GM12878 (cell line): Measurements from ENCODE around the gene STYXL1. TPM values are rescaled to one million over a fixed set of nuclear protein-coding genes. Genes with fewer than 3 reads are reported as not detected.

ENCODE experiments used
- ATAC-seq: fragments of 200-7000 bp; cut with Tn5 transposase; 3 replicates; pipeline ENCODE4 v1.9.1; 2020; ENCODE audit warnings: mild to moderate bottlenecking, moderate library complexity
- BruUV-seq: library from RNA; stranded (reverse); fragments of 400-500 nt; replicated peaks from 2 replicates; lab custom pipeline; 2021; lab: Mats Ljungman, UMichigan
- CTCF ChIA-PET: fragments of 300-600 bp; sonication (Branson Sonifier 250); formaldehyde crosslinking; extraction: SDS; loops from one replicate; lab custom pipeline; 2021; ENCODE audit warnings: inconsistent platforms; lab: Yijun Ruan, JAX
- POLR2A ChIA-PET: fragments of 350-600 bp; formaldehyde crosslinking; extraction: SDS; loops from one replicate; lab custom pipeline; 2021; ENCODE audit warnings: inconsistent platforms; lab: Charles Lee
- RAD21 ChIA-PET: fragments of 300-600 bp; sonication (Branson Sonifier 250); formaldehyde crosslinking; loops from one replicate; lab custom pipeline; 2023; ENCODE audit warnings: antibody characterized with exemption; ENCODE audit not compliant: unreplicated experiment; lab: Charles Lee
- SMC1A ChIA-PET: fragments of 300-600 bp; sonication (Branson Sonifier 250); formaldehyde crosslinking; loops from one replicate; lab custom pipeline; 2023; ENCODE audit not compliant: unreplicated experiment, uncharacterized antibody; lab: Charles Lee
- DNase-seq: peaks from one replicate; pipeline ENCODE4 v3.0.0-alpha.2; 2011; ENCODE audit warnings: low read depth, low spot score
- FAIRE-seq: peaks from 3 replicates; lab custom pipeline; 2011; peaks lifted over from hg19 to GRCh38; lab: Jason Lieb, UNC
- H2AFZ ChIP-seq: 2 replicates; pipeline ENCODE4 v1.6.0; 2011; ENCODE audit warnings: low read depth, low read length, control low read depth; ENCODE audit not compliant: control insufficient read depth
- H3K27ac ChIP-seq: 2 replicates; pipeline ENCODE4 v1.5.1; 2011; ENCODE audit warnings: control low read depth; ENCODE audit not compliant: control insufficient read depth, insufficient read depth
- H3K27me3 ChIP-seq, 2 experiments: replicated peaks in 1 of 2; 2 replicates each; pipeline versions ENCODE4 v1.6.0 to v1.6.1; 2011; ENCODE audit warnings: low read length in 1 of 2; ENCODE audit not compliant: control insufficient read depth in 2 of 2, insufficient read depth in 2 of 2
- H3K36me3 ChIP-seq, 2 experiments: 2 replicates each; pipeline ENCODE4 v1.5.1; 2011; ENCODE audit warnings: low read length in 1 of 2; ENCODE audit not compliant: control insufficient read depth in 2 of 2, insufficient read depth in 2 of 2
- H3K4me1 ChIP-seq: 2 replicates; pipeline ENCODE4 v1.6.1; 2011; ENCODE audit warnings: mild to moderate bottlenecking, low read length, moderate library complexity, mixed read lengths; ENCODE audit not compliant: control insufficient read depth, insufficient read depth
- H3K4me2 ChIP-seq: 2 replicates; pipeline ENCODE4 v1.6.0; 2011; ENCODE audit warnings: control low read depth; ENCODE audit not compliant: control insufficient read depth, insufficient read depth
- H3K4me3 ChIP-seq: fragments of 200-600 bp; sonication (generic); 2 replicates; pipeline ENCODE4 v1.5.1; 2016
- H3K79me2 ChIP-seq: 2 replicates; pipeline ENCODE4 v1.6.0; 2011; ENCODE audit warnings: low read length; ENCODE audit not compliant: control insufficient read depth, insufficient read depth
- H3K9ac ChIP-seq: 2 replicates; pipeline ENCODE4 v1.8.0; 2011; ENCODE audit warnings: low read length, control low read depth, mixed read lengths; ENCODE audit not compliant: control insufficient read depth, insufficient read depth
- H3K9me3 ChIP-seq: replicated peaks from 3 replicates; pipeline ENCODE4 v1.5.1; 2011; ENCODE audit warnings: mild to moderate bottlenecking, low read length; ENCODE audit not compliant: control insufficient read depth, insufficient read depth
- H4K20me1 ChIP-seq: 2 replicates; pipeline ENCODE4 v1.6.0; 2011; ENCODE audit not compliant: control insufficient read depth, insufficient read depth
- CBFB ChIP-seq: IDR thresholded peaks from 2 replicates; pipeline ENCODE4 v1.6.1; 2016; ENCODE audit warnings: antibody characterized with exemption, low read depth
- CHD4 ChIP-seq: fragments of 200-600 bp; sonication (generic); IDR thresholded peaks from 2 replicates; pipeline ENCODE4 v1.6.1; 2016; ENCODE audit warnings: mild to moderate bottlenecking
- CREM ChIP-seq: IDR thresholded peaks from 2 replicates; pipeline ENCODE4 v1.6.1; 2014; ENCODE audit warnings: antibody characterized with exemption, low read depth
- ESRRA ChIP-seq: IDR thresholded peaks from 2 replicates; pipeline ENCODE4 v1.6.1; 2012; ENCODE audit warnings: mild to moderate bottlenecking, low read length, improper control_type of control experiment
- JUNB ChIP-seq: IDR thresholded peaks from 2 replicates; pipeline ENCODE4 v1.6.1; 2016; ENCODE audit warnings: antibody characterized with exemption, mild to moderate bottlenecking
- MXI1 ChIP-seq: fragments of 150-350 bp; IDR thresholded peaks from 2 replicates; pipeline ENCODE4 v1.6.1; 2011; ENCODE audit warnings: low read depth, mild to moderate bottlenecking, inconsistent platforms, low read length, improper control_type of control experiment
- NFYA ChIP-seq: IDR thresholded peaks from 2 replicates; pipeline ENCODE4 v1.6.1; 2011; ENCODE audit warnings: low read depth, mild to moderate bottlenecking, low read length, improper control_type of control experiment, borderline replicate concordance
- PML ChIP-seq: IDR thresholded peaks from 2 replicates; pipeline ENCODE4 v1.6.1; 2012; ENCODE audit warnings: low read length, inconsistent platforms
- RAD51 ChIP-seq: fragments of 450-650 bp; IDR thresholded peaks from 2 replicates; pipeline ENCODE4 v1.6.1; 2016; ENCODE audit warnings: moderate library complexity, mild to moderate bottlenecking, inconsistent platforms
- RCOR1 ChIP-seq: conservative IDR thresholded peaks from 2 replicates; pipeline ENCODE4 v1.6.1; 2012; ENCODE audit warnings: low read depth, low read length, improper control_type of control experiment
- RUNX3 ChIP-seq: IDR thresholded peaks from 2 replicates; pipeline ENCODE4 v1.6.1; 2012; ENCODE audit warnings: low read length, inconsistent platforms
- SIX5 ChIP-seq: IDR thresholded peaks from 2 replicates; pipeline ENCODE4 v1.6.1; 2011; ENCODE audit warnings: mild to moderate bottlenecking, low read depth, low read length, moderate library complexity; ENCODE audit not compliant: severe bottlenecking
- SMARCA5 ChIP-seq: fragments of 450-650 bp; IDR thresholded peaks from 2 replicates; pipeline ENCODE4 v1.6.1; 2017; ENCODE audit warnings: mild to moderate bottlenecking
- SUPT20H ChIP-seq: IDR thresholded peaks from 2 replicates; pipeline ENCODE4 v1.6.1; 2011; ENCODE audit warnings: low read depth, mild to moderate bottlenecking, low read length, moderate library complexity, borderline replicate concordance; ENCODE audit not compliant: control insufficient read depth
- TCF3 ChIP-seq: IDR thresholded peaks from 2 replicates; pipeline ENCODE4 v1.6.1; 2012; ENCODE audit warnings: low read depth, mild to moderate bottlenecking, low read length, borderline replicate concordance; ENCODE audit not compliant: insufficient read depth
- WRNIP1 ChIP-seq: IDR thresholded peaks from 2 replicates; pipeline ENCODE4 v1.6.1; 2011; ENCODE audit warnings: low read depth, low read length, improper control_type of control experiment, borderline replicate concordance
- YY1 ChIP-seq: IDR thresholded peaks from 2 replicates; pipeline ENCODE4 v1.6.1; 2011; ENCODE audit warnings: low read depth, mild to moderate bottlenecking, low read length
- WGBS: methylation state at CpG from one replicate; pipeline ENCODE4 v1.1.6; 2016; ENCODE audit warnings: low lambda C conversion rate; ENCODE audit not compliant: insufficient replicate concordance, insufficient coverage; ENCODE audit errors: missing lambda C conversion rate; 5-methylcytosine and 5-hydroxymethylcytosine counted together
- in situ Hi-C: fragments of 300-500 bp; cut with MboI; formaldehyde crosslinking; loops from 9 replicates; pipeline ENCODE4 v1.14.3; 2018; ENCODE audit warnings: mixed read lengths
- intact Hi-C: fragments of 100-400 bp; cut with micrococcal nuclease; formaldehyde crosslinking; loops from one replicate; pipeline ENCODE4 v1.14.2; 2022; ENCODE audit not compliant: unreplicated experiment
- polyA plus RNA-seq, 11 experiments: library from polyadenylated mRNA; depleted of rRNA in 4 of 11; unstranded in 6 of 11; stranded (reverse) in 5 of 11; fragments of >200 nt; fragmentation: Nextera tagmentation in 4 of 11; fragmentation: Illumina TruSeq in 1 of 11; extraction: Ambion mirVana in 4 of 11; extraction: Trizol in 1 of 11; gene quantifications; 1 replicate in 1 of 11; 2 replicates in 10 of 11; pipeline versions ENCODE4 v1.2.1 to v1.2.3, GENCODE V29; 2011 to 2016; ENCODE audit warnings: inconsistent platforms in 2 of 11, missing spikeins in 2 of 11, low read depth in 1 of 11
- total RNA-seq, 4 experiments: library from RNA; depleted of rRNA in 3 of 4; stranded (reverse); fragments of >200 nt in 3 of 4; fragmentation: Illumina TruSeq in 1 of 4; extraction: Trizol in 1 of 4; gene quantifications; 2 replicates each; pipeline versions ENCODE4 v1.2.1 to v1.2.3, GENCODE V29; 2013 to 2021
- TF ChIP-seq, protein P1 (sequence below): IDR thresholded peaks from 2 replicates; pipeline ENCODE4 v1.6.1; 2011; ENCODE audit warnings: low read depth, mild to moderate bottlenecking, low read length, moderate library complexity, borderline replicate concordance; ENCODE audit errors: extremely low read depth
- TF ChIP-seq, protein P2 (sequence below): IDR thresholded peaks from 2 replicates; pipeline ENCODE4 v1.6.1; 2011; ENCODE audit warnings: borderline replicate concordance, low read depth, mild to moderate bottlenecking, moderate library complexity, low read length; ENCODE audit not compliant: insufficient read depth, poor library complexity, severe bottlenecking

STYXL1 gene
- total and polyA plus RNA-seq, 10 of the 15 experiments (the other 5 are each of a cell fraction or from before 2014, with no cell fraction given), result 18.4 to 65.9 (median 40.7) TPM

DNA sequence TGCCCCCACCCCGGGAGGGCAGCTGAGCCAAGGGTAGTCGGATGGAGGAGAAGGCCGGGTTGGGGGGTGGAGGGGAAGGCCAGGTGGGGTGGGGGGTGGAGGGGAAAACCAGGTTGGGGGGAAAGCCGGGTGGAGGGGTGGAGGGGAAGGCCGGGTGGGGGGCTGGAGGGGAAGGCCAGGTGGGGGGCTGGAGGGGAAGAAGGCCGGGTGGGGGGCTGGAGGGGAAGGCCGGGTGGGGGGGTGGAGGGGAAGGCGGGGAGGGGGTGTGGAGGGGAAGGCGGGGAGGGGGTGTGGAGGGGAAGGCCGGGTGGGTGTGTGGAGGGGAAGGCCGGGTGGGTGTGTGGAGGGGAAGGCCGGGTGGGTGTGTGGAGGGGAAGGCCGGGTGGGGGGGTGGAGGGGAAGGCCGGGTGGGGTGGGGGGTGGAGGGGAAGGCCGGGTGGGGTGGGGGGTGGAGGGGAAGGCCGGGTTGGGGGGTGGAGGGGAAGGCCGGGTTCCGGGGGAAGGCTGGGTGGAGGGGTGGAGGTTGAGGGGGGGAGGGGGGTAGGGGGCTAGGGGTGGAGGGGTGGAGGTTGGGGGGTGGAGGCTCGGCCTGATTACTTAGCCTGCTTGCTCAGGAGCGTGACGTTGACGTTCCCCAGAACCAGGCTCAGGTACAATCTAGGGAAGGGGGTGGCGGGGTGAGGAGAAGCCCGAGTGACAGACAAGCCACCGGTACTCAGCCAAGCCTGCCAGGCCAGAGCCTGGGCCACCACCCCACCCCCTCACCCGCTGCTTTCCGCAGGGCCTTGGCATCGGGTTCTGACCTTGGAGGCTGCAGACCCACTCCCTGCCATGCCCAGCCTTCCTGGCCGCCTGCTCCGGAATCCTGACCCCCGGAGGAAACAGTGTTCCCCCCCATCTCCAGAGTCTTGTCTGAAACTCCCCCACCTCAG, 59.0 kb downstream of the STYXL1 start:
- Histone ChIP-seq H3K36me3 (peaks cover 3 to 9% of the 10 kb centered on the region in 2 experiments; a peak in 3 of 4 replicates), H2AFZ (no peak overlapping the region), H3K4me2 (no peak overlapping the region), H3K27ac (no peak overlapping the region), H3K9me3 (no peaks in the 10 kb centered on the region), H3K9ac (no peak overlapping the region), H3K4me1 (peaks cover 3% of the 10 kb centered on the region), H4K20me1 (no peaks in the 10 kb centered on the region), H3K27me3 (no peaks in the 10 kb centered on the region), H3K79me2 (no peaks in the 10 kb centered on the region), H3K4me3 (no peak overlapping the region)
- no peak for FAIRE-seq
- RAD21 ChIA-PET, result interaction anchor here (1.0 kb wide), 1 partner anchor 20 kb away, joined by 3 read pairs; no protein-coding TSS in a partner anchor
- BruUV-seq, result no TSS peak
- in situ Hi-C loops (no loop called here), intact Hi-C loops (no loop called here)
- SMC1A ChIA-PET, result interaction anchor here (1.1 kb wide), 1 partner anchor 60 kb away, joined by 3 read pairs; no protein-coding TSS in a partner anchor
- CTCF ChIA-PET, result interaction anchor here (0.7 to 1.0 kb wide), 2 partner anchors 122 to 125 kb away, joined by 3 read pairs; no protein-coding TSS in a partner anchor
- POLR2A ChIA-PET, result no interaction called here
- TF ChIP-seq PML (no peak), SIX5 (no peak), WRNIP1 (no peak), CHD4 (no peak), MXI1 (no peak), SUPT20H (no peak), JUNB (no peak), ESRRA (no peak), TCF3 (no peak), RUNX3 (no peak), SMARCA5 (no peak), YY1 (no peak), CREM (no peak), RAD51 (no peak), CBFB (no peak), NFYA (no peak), RCOR1 (no peak)
- TF ChIP-seq, protein P1, sequence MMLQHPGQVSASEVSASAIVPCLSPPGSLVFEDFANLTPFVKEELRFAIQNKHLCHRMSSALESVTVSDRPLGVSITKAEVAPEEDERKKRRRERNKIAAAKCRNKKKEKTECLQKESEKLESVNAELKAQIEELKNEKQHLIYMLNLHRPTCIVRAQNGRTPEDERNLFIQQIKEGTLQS, result no peak
- TF ChIP-seq, protein P2, sequence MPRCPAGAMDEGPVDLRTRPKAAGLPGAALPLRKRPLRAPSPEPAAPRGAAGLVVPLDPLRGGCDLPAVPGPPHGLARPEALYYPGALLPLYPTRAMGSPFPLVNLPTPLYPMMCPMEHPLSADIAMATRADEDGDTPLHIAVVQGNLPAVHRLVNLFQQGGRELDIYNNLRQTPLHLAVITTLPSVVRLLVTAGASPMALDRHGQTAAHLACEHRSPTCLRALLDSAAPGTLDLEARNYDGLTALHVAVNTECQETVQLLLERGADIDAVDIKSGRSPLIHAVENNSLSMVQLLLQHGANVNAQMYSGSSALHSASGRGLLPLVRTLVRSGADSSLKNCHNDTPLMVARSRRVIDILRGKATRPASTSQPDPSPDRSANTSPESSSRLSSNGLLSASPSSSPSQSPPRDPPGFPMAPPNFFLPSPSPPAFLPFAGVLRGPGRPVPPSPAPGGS, result no peak
- WGBS, result 89% methylated on average over 9 of the region's 31 CpGs
- ATAC-seq, result no peak
- DNase-seq, result no peak
